BLaER1 treated with 17β-estradiol and CSF1 and Interleukin-3, amounts not matched to agents 10 nM and 100 nM (cell line): ENCODE results near the gene EP400.

ENCODE experiments used
- H3K27ac ChIP-seq, 11 experiments: shearing (Covaris generic); formaldehyde crosslinking; 2 replicates each; pipeline ENCODE4 v1.8.1; 2022
- H3K27me3 ChIP-seq, 11 experiments: shearing (Covaris generic); formaldehyde crosslinking; 2 replicates each; pipeline ENCODE4 v1.8.1; 2022
- H3K36me3 ChIP-seq, 11 experiments: shearing (Covaris generic); formaldehyde crosslinking; 2 replicates each; pipeline ENCODE4 v1.8.1; 2022
- H3K4me1 ChIP-seq, 10 experiments: shearing (Covaris generic); formaldehyde crosslinking; 2 replicates each; pipeline ENCODE4 v1.8.1; 2022
- H3K4me2 ChIP-seq, 11 experiments: shearing (Covaris generic); formaldehyde crosslinking; 2 replicates each; pipeline ENCODE4 v1.8.1; 2022
- H3K4me3 ChIP-seq, 10 experiments: shearing (Covaris generic); formaldehyde crosslinking; 2 replicates each; pipeline ENCODE4 v1.8.1; 2022
- H3K9ac ChIP-seq, 11 experiments: shearing (Covaris generic); formaldehyde crosslinking; 2 replicates each; pipeline ENCODE4 v1.8.1; 2022
- H3K9me3 ChIP-seq, 11 experiments: shearing (Covaris generic); formaldehyde crosslinking; replicated peaks in 1 of 11; 2 replicates each; pipeline ENCODE4 v1.8.1; 2022
- H4K20me1 ChIP-seq, 11 experiments: shearing (Covaris generic); formaldehyde crosslinking; 2 replicates each; pipeline ENCODE4 v1.8.1; 2022
- Cebpa-rat ChIP-seq, 11 experiments: shearing (Covaris generic); IDR thresholded peaks; 2 replicates each; pipeline ENCODE4 v1.8.1; 2022

EP400 gene

GRCh38 chr12:131989021-131989420 is 39.3 kb downstream of the EP400 start:
- Histone ChIP-seq H3K36me3 (peaks cover 57 to 85% (median 75%) of the 10 kb centered on the region in 11 experiments), H3K4me1 (peaks cover 64 to 88% (median 85%) of the 10 kb centered on the region in 10 experiments), H3K4me3 (no peak overlapping the region), H4K20me1 (peaks cover 5 to 61% (median 27%) of the 10 kb centered on the region in 11 experiments; a peak in 15 of 22 replicates), H3K9me3 (no peaks in the 10 kb centered on the region), H3K27ac (peak overlapping the region in 8 of 11 experiments; percentile 9 to 89 (median 80); a peak in 14 of 22 replicates), H3K27me3 (no peaks in the 10 kb centered on the region), H3K9ac (peak overlapping the region in 6 of 11 experiments; percentile 32 to 79 (median 49); a peak in 10 of 22 replicates), H3K4me2 (peak overlapping the region in 10 of 11 experiments; percentile 76 to 94 (median 83); a peak in 20 of 22 replicates)
- TF ChIP-seq Cebpa-rat (IDR thresholded peaks at IDR 0.05) = no peak

- Histone ChIP-seq H3K4me3 (peak overlapping the region in 7 of 10 experiments; percentile 8 to 47 (median 25); a peak in 8 of 20 replicates), H3K9me3 (no peaks in the 10 kb centered on the region), H3K36me3 (peaks cover 65 to 85% (median 77%) of the 10 kb centered on the region in 11 experiments), H3K27ac (peak overlapping the region in 10 of 11 experiments; percentile 6 to 89 (median 80); a peak in 18 of 22 replicates), H3K4me2 (peak overlapping the region; percentile 76 to 94 (median 82)), H3K9ac (peak overlapping the region; percentile 1 to 79 (median 71); a peak in 19 of 22 replicates), H4K20me1 (peaks cover 2 to 58% (median 27%) of the 10 kb centered on the region in 11 experiments; a peak in 15 of 22 replicates), H3K27me3 (no peaks in the 10 kb centered on the region), H3K4me1 (peaks cover 51 to 75% (median 72%) of the 10 kb centered on the region in 10 experiments)
- TF ChIP-seq Cebpa-rat (IDR thresholded peaks at IDR 0.05) = peak in 5 of 11 experiments; percentile 11 to 76 (median 28); a peak in 3 of 22 replicates
These were observed 40.6 kb downstream of the EP400 start for GRCh38 chr12:131990066-131990979.

- peak overlapping the region; percentile 76 to 94 (median 82) for H3K4me2 ChIP-seq
- H3K27ac ChIP-seq = peak overlapping the region in 9 of 11 experiments; percentile 36 to 89 (median 83); a peak in 17 of 22 replicates
- peaks cover 66 to 87% (median 77%) of the 10 kb centered on the region in 11 experiments for H3K36me3 ChIP-seq
- peaks cover 45 to 70% (median 66%) of the 10 kb centered on the region in 10 experiments for H3K4me1 ChIP-seq
- no peak for TF ChIP-seq Cebpa-rat (IDR thresholded peaks at IDR 0.05)
- peaks cover 0 to 58% (median 27%) of the 10 kb centered on the region in 11 experiments; a peak in 15 of 22 replicates for H4K20me1 ChIP-seq
- peak overlapping the region; percentile 1 to 79 (median 71); a peak in 17 of 22 replicates for H3K9ac ChIP-seq
- H3K4me3 ChIP-seq = peak overlapping the region in 4 of 10 experiments; percentile 0 to 47 (median 16); a peak in 5 of 20 replicates
- no peaks in the 10 kb centered on the region for H3K9me3 ChIP-seq
- no peaks in the 10 kb centered on the region for H3K27me3 ChIP-seq
These were observed 41.2 kb downstream of the EP400 start for GRCh38 chr12:131990980-131991305.

- peak overlapping the region in 8 of 11 experiments; percentile 67 to 89 (median 83); a peak in 13 of 22 replicates for H3K27ac ChIP-seq
These were observed 42.2 kb downstream of the EP400 start for GRCh38 chr12:131991816-131992430.

GRCh38 chr12:131994589-131994988 is 44.8 kb downstream of the EP400 start:
- Histone ChIP-seq H3K9ac (no peak overlapping the region), H3K27me3 (no peaks in the 10 kb centered on the region), H3K36me3 (peaks cover 58 to 85% (median 68%) of the 10 kb centered on the region in 11 experiments), H4K20me1 (peaks cover 0 to 43% (median 16%) of the 10 kb centered on the region in 11 experiments; a peak in 15 of 22 replicates), H3K9me3 (no peaks in the 10 kb centered on the region), H3K4me2 (no peak overlapping the region), H3K4me1 (peaks cover 18 to 40% (median 29%) of the 10 kb centered on the region in 10 experiments), H3K27ac (no peak overlapping the region), H3K4me3 (no peak overlapping the region)
- no peak for TF ChIP-seq Cebpa-rat (IDR thresholded peaks at IDR 0.05)

More at GRCh38 chr12:131991816-131992430, 42.2 kb downstream of the EP400 start:
- Histone ChIP-seq H3K9me3 (no peaks in the 10 kb centered on the region), H3K36me3 (peaks cover 63 to 85% (median 76%) of the 10 kb centered on the region in 11 experiments), H3K9ac (peak overlapping the region in 5 of 11 experiments; percentile 63 to 79 (median 75); a peak in 6 of 22 replicates), H4K20me1 (peaks cover 0 to 54% (median 21%) of the 10 kb centered on the region in 11 experiments; a peak in 15 of 22 replicates), H3K4me2 (peak overlapping the region in 8 of 11 experiments; percentile 76 to 94 (median 84); a peak in 17 of 22 replicates), H3K4me1 (peaks cover 35 to 66% (median 56%) of the 10 kb centered on the region in 10 experiments), H3K4me3 (no peak overlapping the region), H3K27me3 (no peaks in the 10 kb centered on the region)
- no peak for TF ChIP-seq Cebpa-rat (IDR thresholded peaks at IDR 0.05)

GRCh38 chr12:132000286-132000872 is 50.6 kb downstream of the EP400 start:
- Histone ChIP-seq H4K20me1 (peaks cover 0 to 15% (median 5%) of the 10 kb centered on the region in 11 experiments; a peak in 9 of 22 replicates), H3K27me3 (no peaks in the 10 kb centered on the region), H3K27ac (peak overlapping the region in 1 of 11 experiments; percentile 46; a peak in 1 of 22 replicates), H3K4me2 (peak overlapping the region in 2 of 11 experiments; percentile 35 to 68; a peak in 3 of 22 replicates), H3K36me3 (peaks cover 21 to 73% (median 52%) of the 10 kb centered on the region in 11 experiments), H3K9me3 (no peaks in the 10 kb centered on the region), H3K4me3 (no peak overlapping the region), H3K9ac (no peak overlapping the region), H3K4me1 (peaks cover 0 to 35% (median 25%) of the 10 kb centered on the region in 10 experiments; a peak in 17 of 20 replicates)
- TF ChIP-seq Cebpa-rat (IDR thresholded peaks at IDR 0.05) = no peak

- H3K36me3 ChIP-seq = peaks cover 42 to 80% (median 64%) of the 10 kb centered on the region in 11 experiments
These were observed 54.1 kb downstream of the EP400 start for GRCh38 chr12:132003846-132004245.

GRCh38 chr12:132004946-132005345 is 55.2 kb downstream of the EP400 start:
- Histone ChIP-seq H3K9ac (0 out of 22 replicates have a peak overlapping the region, but pooled peaks of 1 of the 11 experiments have one; percentile 2), H3K4me1 (peaks cover 7 to 55% (median 39%) of the 10 kb centered on the region in 10 experiments), H3K27ac (no peak overlapping the region), H4K20me1 (peaks cover 0 to 23% (median 0%) of the 10 kb centered on the region in 11 experiments; a peak in 8 of 22 replicates), H3K4me3 (no peak overlapping the region), H3K4me2 (no peak overlapping the region), H3K27me3 (no peaks in the 10 kb centered on the region), H3K36me3 (peaks cover 47 to 81% (median 70%) of the 10 kb centered on the region in 11 experiments), H3K9me3 (no peaks in the 10 kb centered on the region)
- no peak for TF ChIP-seq Cebpa-rat (IDR thresholded peaks at IDR 0.05)

More at GRCh38 chr12:132003846-132004245, 54.1 kb downstream of the EP400 start:
- peaks cover 0 to 21% (median 5%) of the 10 kb centered on the region in 11 experiments; a peak in 10 of 22 replicates for H4K20me1 ChIP-seq
- no peak overlapping the region for H3K9ac ChIP-seq
- peaks cover 7 to 55% (median 39%) of the 10 kb centered on the region in 10 experiments for H3K4me1 ChIP-seq
- no peaks in the 10 kb centered on the region for H3K27me3 ChIP-seq
- TF ChIP-seq Cebpa-rat (IDR thresholded peaks at IDR 0.05) = no peak
- H3K27ac ChIP-seq = no peak overlapping the region
- no peak overlapping the region for H3K4me3 ChIP-seq
- no peaks in the 10 kb centered on the region for H3K9me3 ChIP-seq
- no peak overlapping the region for H3K4me2 ChIP-seq
